ENCODE results near the gene HSBP1. TPM values are rescaled to one million over a fixed set of nuclear protein-coding genes. Genes with fewer than 3 reads are reported as not detected.

HSBP1 gene
- total RNA-seq, 6 experiments from 2014 or later: 5.6 to 46.2 (median 35.2) TPM

DNA sequence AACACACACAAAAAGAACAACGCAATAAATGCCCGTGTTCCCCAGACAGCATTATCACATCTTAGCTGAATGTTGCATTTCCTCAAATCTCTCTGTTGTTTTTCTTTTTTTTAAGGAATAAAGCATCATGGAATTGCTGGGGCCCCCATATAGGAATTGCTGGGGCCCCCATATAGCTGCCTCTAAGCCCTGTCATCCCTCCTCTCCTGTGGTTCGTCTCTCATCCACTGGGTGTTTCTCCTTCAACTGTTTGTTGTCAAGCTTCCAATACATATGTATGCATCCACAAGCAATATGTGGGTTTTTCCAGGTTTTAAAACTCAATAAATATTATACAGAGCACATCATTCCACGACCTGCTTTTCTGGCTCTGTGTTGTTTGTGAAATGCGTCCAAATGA is 43.2 kb downstream of the HSBP1 start:
- TF ChIP-seq, protein P1, sequence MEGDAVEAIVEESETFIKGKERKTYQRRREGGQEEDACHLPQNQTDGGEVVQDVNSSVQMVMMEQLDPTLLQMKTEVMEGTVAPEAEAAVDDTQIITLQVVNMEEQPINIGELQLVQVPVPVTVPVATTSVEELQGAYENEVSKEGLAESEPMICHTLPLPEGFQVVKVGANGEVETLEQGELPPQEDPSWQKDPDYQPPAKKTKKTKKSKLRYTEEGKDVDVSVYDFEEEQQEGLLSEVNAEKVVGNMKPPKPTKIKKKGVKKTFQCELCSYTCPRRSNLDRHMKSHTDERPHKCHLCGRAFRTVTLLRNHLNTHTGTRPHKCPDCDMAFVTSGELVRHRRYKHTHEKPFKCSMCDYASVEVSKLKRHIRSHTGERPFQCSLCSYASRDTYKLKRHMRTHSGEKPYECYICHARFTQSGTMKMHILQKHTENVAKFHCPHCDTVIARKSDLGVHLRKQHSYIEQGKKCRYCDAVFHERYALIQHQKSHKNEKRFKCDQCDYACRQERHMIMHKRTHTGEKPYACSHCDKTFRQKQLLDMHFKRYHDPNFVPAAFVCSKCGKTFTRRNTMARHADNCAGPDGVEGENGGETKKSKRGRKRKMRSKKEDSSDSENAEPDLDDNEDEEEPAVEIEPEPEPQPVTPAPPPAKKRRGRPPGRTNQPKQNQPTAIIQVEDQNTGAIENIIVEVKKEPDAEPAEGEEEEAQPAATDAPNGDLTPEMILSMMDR (IDR thresholded peaks at IDR 0.05): no peak
- no peak for TF ChIP-seq POLR2A (IDR thresholded peaks at IDR 0.05)
- no peaks in the 10 kb centered on the region for H3K36me3 ChIP-seq
- ATAC-seq (no peak), DNase-seq (no peak)
- intact Hi-C loops (cut with DNase I): no loop called here
- no peaks in the 10 kb centered on the region for H3K27me3 ChIP-seq
- no peak overlapping the region for H3K27ac ChIP-seq
- H3K9me3 ChIP-seq: no peaks in the 10 kb centered on the region
- H3K4me3 ChIP-seq: no peak overlapping the region
- no peaks in the 10 kb centered on the region for H3K4me1 ChIP-seq
- WGBS (ENCODE audit: insufficient coverage, low coverage, low lambda C conversion rate, missing lambda C conversion rate): 72% methylated on average over 5 of the region's 5 CpGs

- no peak for TF ChIP-seq POLR2A (IDR thresholded peaks at IDR 0.05)
- TF ChIP-seq, protein P1 (IDR thresholded peaks at IDR 0.05): no peak
- ATAC-seq (no peak), DNase-seq (no peak)
- 92% methylated on average over 4 of the region's 4 CpGs for whole genome bisulfite sequencing (ENCODE audit: insufficient coverage, low coverage, low lambda C conversion rate, missing lambda C conversion rate)
- Histone ChIP-seq H3K27me3 (no peaks in the 10 kb centered on the region), H3K9me3 (no peaks in the 10 kb centered on the region), H3K36me3 (no peaks in the 10 kb centered on the region), H3K4me3 (no peak overlapping the region), H3K27ac (no peak overlapping the region), H3K4me1 (no peaks in the 10 kb centered on the region)
- intact Hi-C loops (cut with DNase I): no loop called here
Measured at GRCh38 chr16:83851473-83851872, 43.7 kb downstream of the HSBP1 start.

DNA sequence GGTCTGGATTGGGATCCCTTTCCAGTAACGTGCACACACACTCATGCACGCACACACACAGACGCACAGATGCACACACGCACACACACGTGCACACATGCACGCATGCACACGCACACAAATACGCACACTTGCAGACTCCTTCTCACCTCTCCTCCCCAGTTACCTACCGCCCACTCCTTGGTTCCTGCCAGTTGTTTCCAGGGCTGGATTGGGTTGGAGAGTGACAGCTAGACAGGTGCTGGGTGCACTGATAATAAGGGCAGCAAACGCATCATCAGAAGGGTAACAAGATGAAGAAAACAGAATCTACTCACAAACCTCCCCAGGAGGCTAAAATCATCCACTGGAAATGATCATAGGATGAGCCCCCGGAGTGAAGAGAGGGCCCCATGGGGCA is 45.0 kb downstream of the HSBP1 start:
- no peak for DNase-seq
- intact Hi-C loops (cut with DNase I): no loop called here
- TF ChIP-seq, protein P1 (IDR thresholded peaks at IDR 0.05): no peak
- TF ChIP-seq POLR2A (IDR thresholded peaks at IDR 0.05): no peak
- ATAC-seq: no peak
- Histone ChIP-seq H3K27me3 (no peaks in the 10 kb centered on the region), H3K36me3 (no peaks in the 10 kb centered on the region), H3K4me3 (no peak overlapping the region), H3K27ac (no peak overlapping the region), H3K4me1 (no peaks in the 10 kb centered on the region), H3K9me3 (no peaks in the 10 kb centered on the region)
- WGBS (ENCODE audit: insufficient coverage, low coverage, low lambda C conversion rate, missing lambda C conversion rate): 85% methylated on average over 11 of the region's 11 CpGs

DNA sequence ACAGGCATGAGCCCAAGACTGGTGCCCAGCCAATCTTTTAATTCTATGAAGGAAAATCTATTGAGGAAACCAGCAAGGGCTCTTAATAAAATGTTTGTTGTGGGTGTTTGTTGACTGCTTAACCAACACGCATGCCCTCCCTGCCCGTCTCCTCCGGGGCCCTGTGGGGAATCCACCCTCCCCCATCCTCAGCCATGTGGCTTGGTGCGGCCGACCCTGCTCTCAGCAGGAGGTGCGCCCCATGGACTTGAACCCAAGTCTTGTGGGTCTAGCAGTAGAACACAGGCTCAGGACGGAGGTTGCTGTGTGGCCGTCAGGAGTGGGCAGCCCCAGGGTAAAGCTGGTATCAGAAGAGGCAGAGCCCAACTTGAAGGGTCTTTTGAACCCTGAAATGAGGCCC is 46.1 kb downstream of the HSBP1 start:
- no peak for DNase-seq
- Histone ChIP-seq H3K27ac (no peak overlapping the region), H3K36me3 (no peaks in the 10 kb centered on the region), H3K27me3 (no peaks in the 10 kb centered on the region), H3K4me3 (no peak overlapping the region), H3K9me3 (no peaks in the 10 kb centered on the region), H3K4me1 (no peaks in the 10 kb centered on the region)
- intact Hi-C loops (cut with DNase I): no loop called here
- WGBS (ENCODE audit: insufficient coverage, low coverage, low lambda C conversion rate, missing lambda C conversion rate): 80% methylated on average over 1 of the region's 8 CpGs
- no peak for ATAC-seq
- TF ChIP-seq POLR2A (IDR thresholded peaks at IDR 0.05): no peak
- TF ChIP-seq, protein P1 (IDR thresholded peaks at IDR 0.05): no peak

- DNase-seq (no peak), ATAC-seq (no peak)
- H3K4me1 ChIP-seq: no peaks in the 10 kb centered on the region
- intact Hi-C loops (cut with DNase I): no loop called here
- no peaks in the 10 kb centered on the region for H3K27me3 ChIP-seq
- no peak overlapping the region for H3K4me3 ChIP-seq
- no peak overlapping the region for H3K27ac ChIP-seq
- H3K36me3 ChIP-seq: no peaks in the 10 kb centered on the region
- TF ChIP-seq POLR2A (IDR thresholded peaks at IDR 0.05): no peak
- TF ChIP-seq, protein P1 (IDR thresholded peaks at IDR 0.05): no peak
- no peaks in the 10 kb centered on the region for H3K9me3 ChIP-seq
- 71% methylated on average over 8 of the region's 9 CpGs for WGBS (ENCODE audit: insufficient coverage, low coverage, low lambda C conversion rate, missing lambda C conversion rate)
Measured at GRCh38 chr16:83854420-83854819, 46.6 kb downstream of the HSBP1 start.
